ENCODE measurements around the gene ZNRF1. TPM values are rescaled to one million over a fixed set of nuclear protein-coding genes. Genes with fewer than 3 reads are reported as not detected.

The ZNRF1 gene
- total and polyA plus RNA-seq, 2 of the 13 experiments (the other 11 are each of a cell fraction or from before 2014, with no cell fraction given): 43.9 to 58.7 TPM

DNA sequence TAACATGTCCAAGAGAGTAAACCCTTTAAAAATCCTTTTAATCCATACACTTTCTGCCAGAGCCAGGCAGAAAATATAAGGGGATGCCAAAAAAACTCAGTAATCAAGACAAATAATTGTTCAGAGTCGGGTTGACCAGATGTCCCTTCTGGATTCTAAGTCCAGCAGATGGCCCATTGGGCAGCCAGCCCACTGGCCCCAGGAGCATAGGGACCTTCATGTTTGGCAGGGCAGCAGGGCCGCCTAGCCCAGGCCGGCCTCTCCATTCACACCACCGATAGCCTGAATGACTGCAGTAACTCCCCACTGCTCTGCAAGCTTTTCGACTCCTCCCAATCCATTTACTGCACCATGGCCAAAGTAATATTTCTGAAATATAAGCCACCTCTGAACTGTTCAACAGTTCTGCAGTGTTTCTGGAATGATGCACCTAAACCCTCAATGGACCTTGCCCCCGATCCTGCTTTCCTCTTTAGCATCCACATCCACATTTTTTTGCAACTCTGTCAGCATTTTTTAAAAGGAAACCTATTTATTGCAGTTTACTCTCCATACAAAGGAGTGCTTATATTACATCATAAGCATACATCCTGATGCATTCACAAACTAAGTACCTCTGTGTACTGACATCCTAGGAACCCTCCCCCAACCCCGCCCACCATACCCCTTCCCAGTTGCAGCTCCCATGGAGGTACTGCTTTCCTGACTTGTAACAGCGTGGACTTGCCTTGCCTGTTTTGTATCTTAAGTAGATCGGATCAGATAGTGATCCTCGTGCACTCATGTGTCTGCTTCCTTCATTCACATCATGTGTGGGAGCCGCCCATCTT is 71.4 kb downstream of the ZNRF1 start (continued):
- TF ChIP-seq FOXO1 (CRISPR knock-in tag; IDR thresholded peaks at IDR 0.05) (peak; percentile 56; the same call in 1 of the 2 replicates), ZNF558 (CRISPR knock-in tag; IDR thresholded peaks at IDR 0.05; ENCODE audit: borderline replicate concordance) (no peak), ZNF160 (CRISPR knock-in tag; IDR thresholded peaks at IDR 0.05) (no peak), KLF11 (CRISPR knock-in tag; IDR thresholded peaks at IDR 0.05) (no peak), ISL2 (CRISPR knock-in tag; IDR thresholded peaks at IDR 0.05) (0 out of 2 replicates have a peak, but pooled peaks have one; percentile 56), ZNF501 (CRISPR knock-in tag; IDR thresholded peaks at IDR 0.05) (no peak; the same call in 1 of the 2 replicates), ATF7-NPFF (CRISPR knock-in tag; IDR thresholded peaks at IDR 0.05; ENCODE audit: low read depth) (no peak), ZNF883 (CRISPR knock-in tag; IDR thresholded peaks at IDR 0.05; ENCODE audit: not compliant biosample characterization) (no peak), MTA1 (CRISPR knock-in tag; IDR thresholded peaks at IDR 0.05; ENCODE audit: borderline replicate concordance) (no peak), ZNF589 (CRISPR knock-in tag; conservative IDR thresholded peaks at IDR 0.05) (0 out of 2 replicates have a peak, but pooled peaks have one; percentile 34), MED1 (CRISPR knock-in tag; IDR thresholded peaks at IDR 0.05) (peak; percentile 66), MIXL1 (CRISPR knock-in tag; IDR thresholded peaks at IDR 0.05) (peak; percentile 41; the same call in 1 of the 2 replicates), SMAD9 (CRISPR knock-in tag; IDR thresholded peaks at IDR 0.05) (no peak), ZNF205 (CRISPR knock-in tag; IDR thresholded peaks at IDR 0.05) (no peak), NPAS2 (CRISPR knock-in tag; IDR thresholded peaks at IDR 0.05; ENCODE audit: borderline replicate concordance) (no peak), HOXA5 (CRISPR knock-in tag; IDR thresholded peaks at IDR 0.05) (no peak), ZNF781 (CRISPR knock-in tag; IDR thresholded peaks at IDR 0.05; ENCODE audit: borderline replicate concordance, not compliant biosample characterization) (no peak), ZBTB8A (CRISPR knock-in tag; IDR thresholded peaks at IDR 0.05; ENCODE audit: borderline replicate concordance, low read depth) (no peak), HCFC1 (IDR thresholded peaks at IDR 0.05; ENCODE audit: low read depth, low read length) (no peak), KLF16 (CRISPR knock-in tag; IDR thresholded peaks at IDR 0.05) (peak in 1 of 2 experiments; percentile 77; a peak in 2 of 4 replicates), ZNF335 (CRISPR knock-in tag; IDR thresholded peaks at IDR 0.05) (no peak)
- TF ChIP-seq, protein P1, sequence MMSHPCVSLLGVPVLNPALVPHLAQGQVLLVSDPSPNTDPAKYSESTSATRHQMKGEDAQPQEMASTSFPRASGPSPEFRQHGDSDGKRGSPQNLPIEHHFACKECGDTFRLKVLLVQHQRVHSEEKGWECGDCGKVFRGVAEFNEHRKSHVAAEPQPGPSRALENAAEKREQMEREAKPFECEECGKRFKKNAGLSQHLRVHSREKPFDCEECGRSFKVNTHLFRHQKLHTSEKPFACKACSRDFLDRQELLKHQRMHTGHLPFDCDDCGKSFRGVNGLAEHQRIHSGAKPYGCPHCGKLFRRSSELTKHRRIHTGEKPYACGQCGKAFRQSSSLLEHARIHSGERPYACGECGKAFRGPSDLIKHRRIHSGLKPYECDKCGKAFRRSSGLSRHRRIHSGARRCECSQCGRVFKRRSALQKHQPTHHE (CRISPR knock-in tag; IDR thresholded peaks at IDR 0.05; ENCODE audit: borderline replicate concordance): no peak; the same call in 1 of the 2 replicates
- TF ChIP-seq, protein P2, sequence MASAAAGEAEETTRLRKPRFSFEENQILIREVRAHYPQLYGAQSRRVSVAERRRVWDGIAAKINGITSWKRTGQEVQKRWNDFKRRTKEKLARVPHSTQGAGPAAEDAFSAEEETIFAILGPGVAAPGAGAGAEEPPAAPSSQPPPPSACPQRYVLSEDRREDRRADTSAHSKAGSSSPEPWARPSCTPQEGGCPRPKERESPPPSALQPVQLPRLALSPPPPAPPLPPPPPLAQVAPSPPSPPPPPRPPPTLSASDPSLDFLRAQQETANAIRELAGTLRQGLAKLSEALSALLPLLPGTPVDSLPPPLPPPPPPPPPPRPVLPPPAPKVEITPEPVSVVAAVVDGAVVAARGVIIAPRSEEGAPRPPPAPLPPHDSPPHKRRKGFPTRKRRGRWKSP (CRISPR knock-in tag; IDR thresholded peaks at IDR 0.05): peak; percentile 89; the same call in 1 of the 2 replicates

All from HepG2 (cell line).